Omental fat pad (tissue), 4 donors: ENCODE results near the gene DNPEP. TPM values are rescaled to one million over a fixed set of nuclear protein-coding genes. Genes with fewer than 3 reads are reported as not detected.

Source experiments
- ATAC-seq: fragments of 150-250 bp; one replicate; pipeline ENCODE4 v1.9.1; 2016; ENCODE audit warnings: mild to moderate bottlenecking, moderate library complexity; ENCODE audit not compliant: low FRiP score
- DNase-seq: peaks from one replicate; pipeline ENCODE4 v3.0.0-alpha.2; 2019; ENCODE audit warnings: low spot score
- CTCF ChIP-seq, 3 donors: fragments of 450-650 bp; IDR thresholded peaks; one replicate each; pipeline ENCODE4 v1.5.1; 2016 to 2017; ENCODE audit warnings: antibody characterized with exemption in 3 of 3, mild to moderate bottlenecking in 3 of 3, moderate library complexity in 2 of 3
- total RNA-seq, 4 donors: library from RNA; depleted of rRNA; stranded (reverse); fragments of >200 nt; gene quantifications; one replicate each; pipeline ENCODE4 v1.1.0, GENCODE V29; 2016

The DNPEP gene
- total RNA-seq, 4 donors from 2014 or later, result 58.4 to 97.4 (median 85.7) TPM

DNA sequence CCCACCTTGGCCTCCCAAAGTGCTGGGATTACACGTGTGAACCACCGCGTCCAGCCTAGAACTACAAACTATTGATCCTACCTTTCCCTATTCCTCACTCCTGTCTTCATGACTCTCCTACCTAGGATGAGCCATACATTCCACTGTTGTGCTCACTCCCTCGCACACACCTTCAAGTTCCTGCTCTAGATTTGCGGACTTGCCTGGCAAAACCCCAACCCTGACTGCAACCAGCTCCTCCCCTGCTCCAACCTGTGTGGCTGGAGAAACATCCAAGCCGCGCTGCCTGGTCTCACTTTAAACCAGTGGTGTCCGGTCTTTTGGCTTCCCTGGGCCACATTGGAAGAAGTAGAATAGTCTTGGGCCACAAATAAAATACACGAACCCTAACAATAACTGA is 5.0 kb upstream of the DNPEP start:
- TF ChIP-seq CTCF (IDR thresholded peaks at IDR 0.05), result no peak
- ATAC-seq (no peak), DNase-seq (no peak)

- TF ChIP-seq CTCF (IDR thresholded peaks at IDR 0.05), result no peak
- ATAC-seq (no peak), DNase-seq (no peak)
Measured at GRCh38 chr2:219388907-219389156, 1.1 kb upstream of the DNPEP start.

GRCh38 chr2:219388121-219388906 is 602 bp upstream of the DNPEP start:
- peak; percentile 90 for ATAC-seq
- TF ChIP-seq CTCF (IDR thresholded peaks at IDR 0.05), result peak in 1 of 3 donors; percentile 6
- DNase-seq, result peak; percentile 92

GRCh38 chr2:219386532-219387280 is 1.0 kb downstream of the DNPEP start:
- ATAC-seq (no peak), DNase-seq (no peak)
- TF ChIP-seq CTCF (IDR thresholded peaks at IDR 0.05), result no peak

GRCh38 chr2:219385958-219386520 is 1.7 kb downstream of the DNPEP start:
- ATAC-seq (no peak), DNase-seq (no peak)
- TF ChIP-seq CTCF (IDR thresholded peaks at IDR 0.05), result no peak

DNA sequence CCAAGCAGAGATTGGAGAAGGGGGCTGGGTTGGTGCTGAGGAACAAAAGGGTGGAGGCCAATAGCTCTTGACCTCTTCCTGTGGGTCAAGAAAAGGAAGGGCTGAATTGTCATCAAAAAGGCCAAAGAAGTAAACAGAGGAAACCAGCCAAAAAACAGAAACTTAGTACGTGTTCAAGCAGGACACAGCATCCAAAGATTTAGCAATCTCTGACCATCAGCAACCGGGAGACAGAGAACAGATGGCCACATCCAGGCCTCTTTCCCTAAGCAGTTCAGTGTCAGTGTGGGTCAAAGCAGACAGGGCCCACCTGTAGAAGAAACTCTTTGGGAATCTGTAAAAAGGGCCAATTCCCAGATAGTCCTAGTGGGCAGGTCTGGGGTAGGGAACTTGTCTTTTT is 2.9 kb downstream of the DNPEP start:
- ATAC-seq (no peak), DNase-seq (no peak)
- TF ChIP-seq CTCF (IDR thresholded peaks at IDR 0.05), result no peak
